Activated naive CD8-positive, alpha-beta T cell treated with anti-CD3 and anti-CD28 coated beads, Interleukin-2, amount 50 U/mL, for 16 hours (primary cell): ENCODE measurements around the gene OSBPL2.

ENCODE experiments used
- DNase-seq: peaks from one replicate; pipeline ENCODE4 v3.0.0-alpha.2; 2020; ENCODE audit warnings: low read depth, low spot score

The OSBPL2 gene

DNA sequence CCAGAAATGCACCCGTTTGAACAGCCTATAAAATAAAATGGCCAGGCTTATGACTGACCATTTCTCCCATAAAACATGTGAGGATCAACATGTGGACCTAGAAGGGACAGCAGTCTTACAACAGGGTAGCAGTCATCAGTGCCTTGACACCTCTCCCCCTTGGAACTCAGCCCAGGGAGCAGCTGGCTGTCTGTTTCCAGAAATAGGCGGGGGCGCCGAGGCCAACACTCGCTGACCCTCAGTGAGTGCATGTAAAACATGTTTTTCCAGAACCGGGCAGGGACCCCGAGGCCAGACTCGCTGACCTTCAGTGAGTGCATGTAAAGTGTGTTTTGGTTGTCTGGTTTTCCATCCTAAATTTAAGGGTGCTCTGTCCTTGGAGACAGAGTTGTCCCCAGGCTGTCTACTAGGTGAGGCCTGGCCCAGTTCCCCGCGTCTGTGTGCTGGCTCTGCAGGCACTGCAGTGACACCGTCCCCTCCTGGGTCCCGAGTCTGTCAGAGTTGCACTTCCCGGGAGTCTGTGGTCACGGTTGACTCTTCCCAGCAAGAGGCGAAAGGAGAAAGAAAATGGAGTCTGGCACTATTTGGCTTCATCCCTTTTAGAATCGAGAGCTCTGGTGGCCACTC, 44.7 kb downstream of the OSBPL2 start:
- no peak for DNase-seq

DNA sequence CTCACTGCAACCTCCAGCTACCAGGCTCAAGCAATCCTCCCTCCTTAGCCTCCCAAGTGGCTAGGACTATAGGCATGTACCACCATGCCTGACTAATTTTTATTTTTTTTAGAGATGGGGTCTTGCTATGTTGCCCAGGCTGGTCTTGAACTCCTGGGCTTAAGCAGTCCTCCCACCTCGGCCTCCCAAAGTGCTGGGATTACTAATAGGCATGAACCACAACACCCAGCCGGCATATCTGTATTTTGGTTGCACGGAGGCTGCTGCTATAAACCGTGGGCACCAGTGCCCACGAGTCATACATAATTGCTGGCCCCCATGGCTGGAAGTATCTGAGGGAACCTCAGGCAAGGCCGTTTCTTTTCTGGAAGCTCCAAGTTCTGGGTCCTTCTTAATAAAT, 46.1 kb downstream of the OSBPL2 start:
- no peak for DNase-seq

DNA sequence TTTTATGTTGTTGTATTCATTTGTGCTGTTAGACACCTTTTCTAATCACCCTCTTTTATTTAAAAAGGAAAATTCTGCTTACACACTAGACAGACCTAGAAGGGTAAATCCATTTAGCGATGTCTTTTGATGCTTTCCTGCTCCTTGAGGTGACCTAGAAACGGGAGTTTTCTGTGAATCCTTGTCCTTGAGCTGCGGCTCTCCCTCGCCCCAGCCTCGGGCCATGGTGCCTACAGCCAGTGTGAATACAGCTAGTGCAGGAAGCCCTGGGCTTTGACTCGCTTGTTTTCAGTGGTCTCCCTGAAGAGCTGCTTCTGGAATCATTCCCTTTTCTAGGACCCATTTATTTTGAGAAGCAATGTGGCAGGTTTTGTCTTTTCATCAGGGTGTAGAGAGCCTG, 46.8 kb downstream of the OSBPL2 start:
- no peak for DNase-seq

DNA sequence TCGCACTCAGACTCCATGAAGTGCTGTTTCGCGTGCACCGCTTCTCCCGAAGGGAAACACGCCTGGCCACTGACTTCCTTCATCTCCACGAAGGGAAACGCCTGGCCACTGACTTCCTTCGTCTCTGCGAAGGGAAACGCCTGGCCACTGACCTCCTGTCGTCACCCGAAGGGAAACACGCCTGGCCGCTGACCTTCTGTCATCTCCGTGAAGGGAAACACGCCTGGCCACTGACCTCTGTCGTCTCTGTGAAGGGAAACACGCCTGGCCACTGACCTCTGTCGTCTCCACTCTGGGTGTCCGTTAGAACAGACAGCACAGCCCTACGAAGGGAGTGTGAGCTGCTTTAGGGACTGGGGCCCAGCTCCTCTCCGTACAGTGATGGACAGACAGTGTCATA, 47.4 kb downstream of the OSBPL2 start:
- no peak for DNase-seq

DNA sequence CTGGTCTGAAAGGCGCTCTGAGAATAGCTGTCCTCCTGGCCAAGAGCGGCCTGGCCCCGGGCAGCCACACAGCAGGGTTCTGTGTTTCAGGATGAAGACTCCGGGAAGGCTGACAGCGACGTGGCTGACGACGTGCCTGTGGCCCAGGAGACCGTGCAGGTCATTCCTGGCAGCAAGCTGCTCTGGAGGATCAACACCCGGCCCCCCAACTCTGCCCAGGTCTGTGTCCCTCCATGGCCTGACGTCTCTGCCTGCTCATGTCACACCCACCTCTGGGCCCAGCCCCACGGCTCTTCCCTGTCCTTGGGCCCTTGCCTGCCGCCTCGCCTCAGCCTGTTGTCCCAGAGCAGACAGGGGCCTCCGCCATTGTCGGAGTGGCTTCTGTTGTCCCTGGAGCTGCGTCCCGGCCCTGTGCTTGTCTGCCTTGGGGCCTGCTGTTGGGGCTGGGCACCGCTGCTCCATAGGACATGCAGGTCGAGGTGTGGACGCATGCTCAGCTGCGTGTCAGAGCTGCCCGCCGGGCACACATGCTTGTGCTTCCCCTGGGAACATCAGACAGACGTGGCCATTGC, 48.3 kb downstream of the OSBPL2 start:
- no peak for DNase-seq

DNA sequence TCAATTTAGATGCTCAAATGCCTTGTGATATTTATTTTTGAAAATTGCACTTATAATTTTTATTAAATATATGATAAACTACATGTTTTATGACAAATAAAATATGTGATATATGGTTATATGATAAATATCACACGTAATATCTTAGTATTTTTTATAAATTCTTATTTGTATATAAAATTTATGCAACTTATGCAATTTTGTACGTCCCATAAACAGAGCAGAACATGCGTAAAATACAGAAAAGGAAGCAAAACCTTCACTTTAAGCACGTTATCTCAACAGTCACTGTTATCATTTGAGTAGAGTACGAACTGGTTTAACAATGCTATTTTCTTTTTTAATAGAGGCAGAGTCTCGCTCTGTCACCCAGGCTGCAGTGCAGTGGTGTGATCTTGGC, 48.8 kb downstream of the OSBPL2 start:
- no peak for DNase-seq

DNA sequence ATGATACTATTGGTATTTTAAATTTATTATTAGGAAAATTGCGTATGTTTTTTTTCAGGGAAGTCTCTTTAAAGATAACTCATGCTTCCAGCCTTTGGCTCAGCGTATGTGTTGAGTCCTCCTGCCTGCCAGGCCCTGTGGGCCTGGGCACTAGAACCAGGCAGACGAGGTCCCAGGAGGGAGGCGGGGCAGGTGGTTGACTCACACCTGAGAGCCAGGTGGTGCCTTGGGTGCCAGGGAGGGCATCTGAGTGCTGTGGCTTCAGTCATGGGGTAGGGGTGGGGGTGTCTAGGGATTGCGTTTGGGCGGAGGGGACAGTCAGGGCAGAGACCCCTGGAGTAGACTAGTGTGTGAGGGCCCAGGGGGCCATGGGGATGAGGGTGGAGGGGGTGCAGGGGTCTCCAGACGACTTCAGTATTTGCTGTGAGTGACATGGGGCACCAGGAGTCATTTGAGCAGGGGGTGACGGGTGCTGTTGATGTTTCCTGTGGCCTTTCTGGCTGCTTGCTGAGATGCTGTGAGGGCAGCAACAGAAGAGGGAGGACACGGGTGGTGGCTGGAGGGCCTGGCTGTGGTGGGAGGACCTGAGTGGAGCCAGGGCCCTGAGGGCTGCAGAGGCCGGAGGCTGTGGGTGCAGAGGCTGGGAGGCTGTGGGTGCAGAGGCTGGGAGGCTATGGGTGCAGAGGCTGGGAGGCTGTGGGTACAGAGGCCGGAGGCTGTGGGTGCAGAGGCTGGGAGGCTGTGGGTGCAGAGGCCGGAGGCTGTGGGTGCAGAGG, 49.6 kb downstream of the OSBPL2 start:
- DNase-seq, result no peak

DNA sequence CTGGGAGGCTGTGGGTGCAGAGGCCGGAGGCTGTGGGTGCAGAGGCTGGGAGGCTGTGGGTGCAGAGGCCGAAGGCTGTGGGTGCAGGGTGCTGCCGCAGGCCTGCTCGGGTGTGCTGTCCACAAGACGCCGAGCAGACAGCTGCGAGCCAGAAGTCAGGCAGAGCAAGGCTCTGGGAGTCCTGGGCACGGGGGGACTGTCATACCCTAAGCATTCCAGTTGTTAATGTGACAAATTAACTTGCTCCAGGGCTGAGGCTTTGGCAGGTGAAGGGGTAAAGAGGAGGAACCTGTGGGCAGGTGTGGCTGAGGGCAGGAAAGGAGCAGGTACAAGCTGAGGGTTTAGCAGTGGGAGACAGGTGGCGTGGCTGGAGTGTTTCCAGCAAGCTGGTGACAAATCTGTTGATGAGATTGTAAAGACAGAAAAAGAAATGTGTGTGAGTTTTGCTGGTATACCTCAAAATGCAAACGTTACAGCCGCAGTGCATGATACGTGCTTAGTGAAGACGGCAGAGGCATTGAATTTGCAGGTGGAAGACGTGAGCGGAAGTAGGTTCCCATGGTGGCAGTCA, 50.3 kb downstream of the OSBPL2 start:
- no peak for DNase-seq

DNA sequence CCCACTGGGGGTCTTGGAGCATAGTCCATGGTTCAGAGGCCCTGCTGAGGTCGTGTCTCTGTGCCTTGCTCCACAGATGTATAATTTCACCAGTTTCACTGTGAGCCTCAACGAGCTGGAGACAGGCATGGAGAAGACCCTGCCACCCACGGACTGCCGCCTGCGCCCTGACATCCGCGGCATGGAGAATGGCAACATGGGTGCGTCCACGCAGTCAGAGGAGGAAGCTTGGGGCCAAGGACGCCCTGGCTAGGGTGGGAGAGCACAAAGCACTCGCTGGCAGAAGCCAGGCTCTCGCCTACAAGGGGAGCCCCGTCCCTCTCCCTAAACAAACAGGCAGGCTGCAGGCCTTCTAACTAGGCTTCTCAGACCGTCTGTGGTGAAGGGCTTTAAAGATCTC, 50.8 kb downstream of the OSBPL2 start:
- no peak for DNase-seq

DNA sequence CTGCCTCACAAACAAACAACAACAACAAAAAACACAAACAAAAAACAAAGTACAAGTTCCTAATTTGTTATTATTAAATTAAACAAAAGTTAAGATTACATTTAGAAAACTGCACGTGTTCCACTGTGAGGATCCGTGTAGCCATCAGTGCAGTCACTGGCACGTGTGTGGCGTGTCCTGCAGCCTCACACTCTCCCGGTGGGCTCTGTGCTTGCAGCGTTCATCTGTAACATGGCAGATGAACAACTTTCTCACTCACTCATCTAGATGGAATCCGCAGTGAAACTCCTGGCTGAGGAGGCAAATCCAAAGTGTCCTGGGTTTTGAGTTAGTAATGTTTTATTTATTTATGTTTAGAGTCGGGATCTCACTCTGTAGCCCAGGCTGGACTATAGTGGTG, 51.6 kb downstream of the OSBPL2 start:
- no peak for DNase-seq

DNA sequence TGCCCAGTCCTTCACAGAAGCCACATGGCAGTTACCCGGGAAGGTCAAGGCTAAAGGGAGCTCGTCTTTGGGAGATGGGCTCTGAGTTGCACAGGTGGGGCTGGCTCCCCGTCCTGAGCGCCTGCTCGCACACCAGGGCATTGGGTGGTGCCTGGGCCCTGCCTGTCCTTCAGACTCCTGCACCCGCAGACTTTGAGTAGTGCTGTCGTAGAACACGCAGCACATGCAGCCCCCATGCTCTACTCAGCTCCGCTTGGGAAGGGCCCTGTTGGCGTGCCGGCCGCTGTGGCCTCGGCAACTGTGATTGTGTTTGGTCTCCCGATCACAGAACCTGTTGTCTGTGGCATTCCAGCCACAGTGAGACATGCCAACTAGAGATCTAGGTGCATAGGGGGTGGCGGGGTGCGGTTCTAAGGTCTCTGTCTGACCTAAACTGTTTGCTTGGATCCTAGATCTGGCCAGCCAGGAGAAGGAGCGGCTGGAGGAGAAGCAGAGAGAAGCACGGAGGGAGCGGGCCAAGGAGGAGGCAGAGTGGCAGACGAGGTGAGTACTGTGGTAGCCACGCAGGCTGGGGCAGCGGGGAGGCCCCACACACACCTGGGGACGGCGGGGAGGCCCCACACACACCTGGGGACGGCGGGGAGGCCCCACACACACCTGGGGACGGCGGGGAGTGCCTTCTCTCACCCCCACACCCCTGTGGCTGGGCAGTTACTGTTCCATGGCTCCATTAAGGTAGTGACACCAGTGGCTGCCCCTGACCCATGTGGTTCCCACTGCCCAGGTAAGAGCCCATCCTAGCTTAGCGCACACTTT, 53.1 kb downstream of the OSBPL2 start:
- DNase-seq, result no peak

DNA sequence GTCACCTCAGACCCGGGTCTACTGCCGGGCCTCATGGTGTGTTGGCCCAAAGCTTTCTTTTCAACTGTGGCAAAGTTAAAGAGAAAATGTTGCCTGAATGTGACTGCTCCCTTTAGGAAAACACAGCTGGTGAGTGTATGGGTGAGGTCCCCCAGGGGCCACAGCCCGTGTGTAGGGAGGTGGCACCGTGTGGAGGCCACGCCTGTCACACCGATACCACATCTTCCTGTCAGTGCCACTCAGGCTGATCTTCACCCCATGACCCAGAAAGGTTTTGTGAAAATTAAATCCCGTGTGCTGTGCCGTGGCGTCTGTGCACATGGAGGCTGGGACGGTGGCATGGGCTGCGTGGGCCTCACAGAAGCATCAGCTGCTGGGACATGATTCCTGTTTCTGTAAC, 53.8 kb downstream of the OSBPL2 start:
- no peak for DNase-seq

DNA sequence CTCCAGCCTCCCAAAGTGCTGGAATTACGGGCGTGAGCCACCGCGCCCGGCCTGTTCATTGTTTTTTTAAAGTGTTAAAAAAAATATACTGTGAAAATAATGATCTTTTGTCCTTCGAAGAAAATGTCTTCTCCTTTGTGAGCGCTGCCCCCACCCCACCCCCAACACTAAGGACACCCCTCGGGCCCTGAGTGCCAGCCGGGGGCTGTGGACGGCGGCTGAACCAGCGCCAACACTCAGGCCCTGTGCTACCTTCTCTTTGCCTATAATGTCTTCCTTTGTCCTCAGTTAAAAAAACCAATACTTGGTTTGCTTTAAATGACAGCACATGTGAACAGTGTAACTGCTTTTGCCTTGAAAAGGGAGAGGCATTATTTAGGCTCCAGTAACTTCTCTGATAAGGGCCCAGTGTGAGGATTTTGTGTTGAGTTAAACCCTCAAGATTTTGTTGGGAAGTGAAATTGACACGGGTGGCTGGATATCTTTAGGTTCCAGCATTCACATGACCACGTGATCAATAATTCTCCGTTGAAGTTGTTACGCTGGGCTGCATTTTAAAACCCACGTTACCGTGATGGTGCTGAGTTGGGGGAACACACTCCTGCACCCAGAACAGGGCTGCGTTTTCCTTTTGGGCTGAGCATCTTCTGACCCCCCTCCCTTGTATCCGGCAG, 54.9 kb downstream of the OSBPL2 start:
- DNase-seq, result no peak

DNA sequence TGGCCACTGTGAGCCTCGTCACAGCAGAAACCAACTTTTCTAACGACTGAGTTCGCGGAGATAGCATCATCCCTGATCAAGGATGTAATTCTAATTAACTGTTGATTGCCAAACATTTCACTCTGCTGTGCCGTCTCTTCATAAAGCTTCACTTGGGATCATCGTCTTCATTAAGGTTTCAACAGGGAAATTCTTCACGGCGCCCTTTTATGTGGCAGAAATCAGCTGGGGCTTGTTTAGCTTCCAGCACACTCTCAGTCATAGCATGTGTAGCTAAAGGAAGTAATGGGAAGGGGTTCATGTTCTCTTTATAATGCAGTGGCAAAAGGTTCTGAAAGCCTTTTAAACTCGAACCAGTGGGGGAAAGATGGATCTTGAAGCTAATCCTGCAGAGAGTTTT, 55.6 kb downstream of the OSBPL2 start:
- no peak for DNase-seq

DNA sequence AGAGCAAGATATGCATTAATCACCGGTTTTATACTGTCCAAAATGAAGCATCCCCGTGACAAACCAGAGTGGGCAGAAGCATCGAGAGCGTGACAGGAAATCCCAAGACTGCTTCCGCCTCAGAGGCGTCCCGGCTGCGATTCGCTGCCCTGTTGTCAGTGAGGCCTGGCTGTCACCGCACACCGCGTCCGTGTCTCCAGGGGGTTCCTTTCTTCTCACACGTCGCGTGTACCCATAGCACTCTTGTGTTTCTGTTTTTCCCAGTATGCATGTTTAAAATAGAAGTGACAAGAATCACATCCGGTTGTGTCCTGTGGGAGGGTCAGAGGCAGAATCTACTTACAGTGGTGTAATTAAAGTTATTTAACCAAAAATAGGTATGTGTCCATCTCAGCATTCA, 56.2 kb downstream of the OSBPL2 start:
- DNase-seq, result no peak

DNA sequence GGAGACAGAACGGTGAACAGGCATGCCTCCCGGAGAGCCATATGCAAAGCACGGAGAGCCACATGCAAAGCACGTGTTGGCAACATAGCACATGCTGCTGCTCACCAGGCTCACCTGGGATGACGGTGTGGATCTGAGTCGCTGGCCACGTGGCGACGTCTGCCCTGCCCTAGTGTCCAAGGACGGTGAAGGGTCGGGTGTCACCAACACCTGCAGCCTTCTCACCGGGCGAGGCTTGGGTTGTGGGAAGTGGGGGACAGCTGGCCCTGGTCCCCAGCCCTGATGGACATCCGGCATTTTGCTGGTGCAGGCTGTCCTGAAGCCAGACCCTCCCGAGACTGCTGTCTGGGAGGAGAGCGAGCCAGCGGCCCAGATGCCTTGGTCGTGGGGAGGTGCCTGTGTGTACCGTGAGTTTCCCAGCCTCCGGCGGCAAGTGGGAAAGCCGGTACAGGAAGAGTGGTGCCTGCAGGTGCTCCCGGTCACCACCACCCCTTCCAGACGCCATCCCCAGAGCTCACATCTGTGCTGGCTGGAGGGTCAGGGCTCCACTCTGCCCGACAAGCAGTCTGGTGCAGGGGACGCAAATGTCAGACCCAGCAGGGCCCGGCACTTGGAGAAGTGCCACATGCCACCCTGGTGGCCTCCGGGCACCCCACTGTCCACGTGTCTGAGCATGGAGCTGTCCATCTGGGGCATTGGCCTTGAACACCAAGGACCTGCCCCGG, 58.6 kb downstream of the OSBPL2 start:
- no peak for DNase-seq

DNA sequence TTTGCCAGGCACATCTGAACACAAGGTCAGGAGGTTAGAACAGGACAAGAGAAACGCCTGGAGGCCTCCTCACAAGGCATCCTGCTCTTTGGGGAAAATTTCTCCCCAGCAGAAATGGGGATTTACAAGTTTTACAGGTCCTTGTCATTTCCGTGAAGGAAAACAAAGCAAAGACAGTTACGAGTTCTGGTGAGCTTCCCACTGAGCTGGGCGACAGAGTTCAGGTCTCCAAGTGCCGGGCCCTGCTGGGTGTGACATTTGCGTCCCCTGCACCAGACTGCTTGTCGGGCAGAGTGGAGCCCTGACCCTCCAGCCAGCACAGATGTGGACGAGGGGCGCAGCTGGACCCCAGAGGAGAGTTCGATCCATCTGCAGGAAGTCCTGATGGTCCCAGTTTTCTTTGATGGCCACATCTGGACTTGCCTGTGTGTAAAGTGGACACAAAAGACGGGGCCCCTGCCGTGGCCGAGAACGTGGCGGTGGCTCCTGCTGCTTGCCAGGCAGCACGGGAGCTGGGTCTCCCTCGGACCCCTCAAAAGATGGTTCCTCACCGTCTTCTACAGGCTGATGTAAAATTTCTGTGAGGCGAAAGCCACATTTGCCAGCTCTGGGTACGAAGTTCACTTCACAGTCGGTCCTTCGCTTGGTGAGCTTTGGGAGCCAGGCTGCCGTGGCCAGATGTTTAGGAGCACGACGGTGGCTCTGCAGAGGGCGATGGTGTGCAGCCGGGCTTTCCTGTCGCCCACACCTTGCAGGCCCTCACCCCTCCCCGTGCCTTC, 59.3 kb downstream of the OSBPL2 start:
- no peak for DNase-seq

DNA sequence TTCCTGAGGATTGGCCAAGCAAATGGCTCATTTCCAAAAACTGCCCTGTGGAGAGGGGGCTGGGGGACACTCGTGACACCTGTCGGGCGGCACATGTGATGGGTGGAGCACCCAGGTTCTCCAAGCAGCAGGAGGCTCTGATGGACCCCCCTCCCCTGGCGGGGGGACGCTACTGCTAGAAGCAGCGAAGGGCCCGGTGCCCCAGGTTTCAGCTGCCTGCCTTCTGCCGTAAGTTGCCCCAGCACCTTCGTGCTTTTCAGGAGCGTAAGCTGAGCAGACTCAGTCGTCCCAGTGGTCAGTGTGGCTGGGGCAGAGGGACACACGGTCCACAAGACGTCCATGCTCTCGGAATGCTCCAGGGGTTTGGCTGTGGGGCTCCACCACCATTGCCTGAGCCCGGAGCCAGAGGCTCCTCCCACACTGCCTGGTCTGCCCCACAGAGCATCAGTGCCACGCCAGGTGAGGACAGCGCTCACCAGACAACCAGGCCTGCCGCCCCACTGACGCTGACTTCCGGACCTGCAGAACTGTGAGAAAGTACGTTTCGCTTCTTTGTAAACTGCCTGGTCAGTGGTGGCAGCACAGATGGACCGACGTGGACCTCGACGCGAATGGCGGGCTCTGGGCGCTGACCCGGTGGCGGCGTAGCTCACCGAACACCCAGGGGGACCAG, 60.4 kb downstream of the OSBPL2 start:
- DNase-seq, result no peak

DNA sequence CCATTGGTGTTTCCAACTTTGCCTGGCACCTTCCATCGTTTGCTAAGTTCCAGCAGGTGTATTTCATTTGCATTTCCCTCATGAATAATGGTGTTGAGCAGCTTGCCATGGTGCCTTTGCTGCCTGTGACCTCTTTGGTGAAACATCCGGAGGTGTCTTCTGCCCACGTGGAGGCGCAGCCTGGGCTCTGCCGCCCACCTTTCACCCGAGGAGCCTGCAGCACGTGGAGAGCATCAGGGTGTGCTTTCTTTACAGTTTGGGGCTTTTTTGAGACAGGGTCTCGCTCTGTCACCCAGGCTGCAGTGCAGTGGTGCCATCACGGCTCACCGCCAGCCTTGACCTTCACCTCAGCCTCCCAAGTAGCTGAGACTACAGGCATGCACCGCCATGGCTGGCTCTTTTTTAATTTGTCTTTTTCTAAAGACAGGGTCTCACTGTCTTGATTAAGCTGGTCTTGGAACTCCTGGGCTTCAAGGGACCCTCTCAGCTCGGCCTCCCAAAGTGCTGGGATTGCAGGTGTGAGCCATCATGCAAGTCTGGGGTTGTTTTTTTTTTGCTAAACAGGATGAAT, 61.4 kb downstream of the OSBPL2 start:
- DNase-seq, result no peak
